CD4-positive, alpha-beta T cell treated with Interleukin-4 for 1 hour (primary cell): ENCODE results near the gene GAS6.
"Not testable (repeated sequence)": the region's sequence is repeated elsewhere in the genome, so short reads cannot be mapped to it uniquely, and the experiment has no call there.

Experiments
- DNase-seq, 2 donors: peaks; one replicate each; pipeline ENCODE4 v3.0.0-alpha.2; 2020 to 2022

GAS6 gene

DNA sequence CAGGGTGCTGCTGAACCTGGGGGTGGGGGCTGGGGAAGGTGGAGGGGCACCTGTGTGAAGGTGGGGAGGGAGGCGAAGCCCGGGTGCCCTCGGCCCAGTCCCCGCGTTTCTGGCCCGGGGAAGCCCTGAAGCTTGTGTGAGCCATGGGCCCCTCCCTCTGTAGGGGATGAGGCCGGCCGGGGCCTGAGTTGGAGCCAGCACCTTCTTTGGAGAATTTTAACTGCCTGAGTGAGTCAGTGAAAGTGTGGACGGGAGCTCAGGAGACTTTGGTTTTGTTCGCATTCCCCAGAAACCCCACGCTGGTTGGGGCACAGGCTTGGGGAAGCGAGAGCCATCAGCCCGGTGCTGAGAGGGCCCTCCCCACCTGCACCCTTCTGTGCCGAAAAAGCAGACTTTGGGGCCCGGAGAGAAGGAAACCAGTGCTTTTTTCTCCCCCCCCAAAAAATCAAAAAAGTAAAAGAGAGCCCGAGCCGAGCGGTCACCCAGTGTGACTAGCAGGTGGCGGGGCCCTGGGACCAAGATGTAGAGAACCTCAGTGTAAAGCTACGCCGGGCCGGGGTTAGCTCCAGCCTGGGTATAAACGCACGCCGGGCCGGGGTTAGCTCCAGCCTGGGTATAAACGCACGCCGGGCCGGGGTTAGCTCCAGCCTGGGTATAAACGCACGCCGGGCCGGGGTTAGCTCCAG, 59.7 kb downstream of the GAS6 start:
- no peak for DNase-seq

GRCh38 chr13:113803409-113804016, 60.4 kb downstream of the GAS6 start:
- no peak for DNase-seq

GRCh38 chr13:113802761-113803160, 61.1 kb downstream of the GAS6 start:
- no peak for DNase-seq

DNA sequence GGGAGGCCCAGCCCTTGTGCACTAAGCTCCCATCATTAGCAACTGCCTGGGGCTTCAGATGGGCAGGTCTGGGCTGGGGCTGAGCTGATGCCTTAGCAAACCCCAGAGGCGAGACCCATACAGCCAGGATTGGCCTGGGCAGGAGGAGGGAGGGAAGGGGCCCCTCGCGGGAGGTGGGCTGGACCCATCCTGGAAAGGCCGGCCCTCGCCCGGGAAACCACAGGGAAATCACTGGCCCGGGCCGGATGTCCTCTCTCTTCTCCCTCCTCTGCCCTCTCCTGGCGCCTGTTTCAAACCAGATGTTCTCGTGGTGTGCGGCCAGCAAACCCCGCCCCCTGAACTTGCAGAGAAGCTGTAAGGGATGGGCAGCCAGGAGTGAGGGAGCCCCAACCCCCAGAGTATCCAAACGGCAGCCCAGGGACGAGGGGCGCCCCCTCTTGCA, 61.8 kb downstream of the GAS6 start:
- DNase-seq: no peak

- no peak for DNase-seq
Measured at GRCh38 chr13:113801289-113801961, 62.5 kb downstream of the GAS6 start.

- DNase-seq: no peak
Measured at GRCh38 chr13:113800576-113800926, 63.3 kb downstream of the GAS6 start.

DNA sequence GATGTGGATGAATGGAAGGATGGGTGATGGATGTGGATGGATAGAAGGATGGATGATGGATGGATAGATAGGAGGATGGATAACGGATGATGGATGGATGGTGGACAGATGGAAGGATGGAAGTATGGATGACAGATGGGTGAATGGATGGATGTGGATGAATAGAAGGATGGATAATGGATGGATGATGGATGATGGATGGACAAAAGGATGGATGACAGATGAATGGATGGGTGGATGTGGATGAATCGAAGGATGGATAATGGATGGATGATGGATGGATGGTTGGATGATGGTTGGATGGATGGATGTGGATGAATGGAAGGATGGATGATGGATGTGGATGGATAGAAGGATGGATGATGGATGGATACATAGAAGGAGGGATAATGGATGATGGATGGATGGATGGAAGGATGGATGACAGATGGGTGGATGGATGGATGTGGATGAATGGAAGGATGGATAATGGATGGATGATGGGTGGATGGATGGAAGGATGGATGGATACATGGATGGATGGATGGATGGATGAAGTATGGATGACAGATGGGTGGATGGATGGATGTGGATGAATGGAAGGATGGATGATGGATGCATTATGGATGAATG, 65.6 kb downstream of the GAS6 start:
- DNase-seq: no peak

DNA sequence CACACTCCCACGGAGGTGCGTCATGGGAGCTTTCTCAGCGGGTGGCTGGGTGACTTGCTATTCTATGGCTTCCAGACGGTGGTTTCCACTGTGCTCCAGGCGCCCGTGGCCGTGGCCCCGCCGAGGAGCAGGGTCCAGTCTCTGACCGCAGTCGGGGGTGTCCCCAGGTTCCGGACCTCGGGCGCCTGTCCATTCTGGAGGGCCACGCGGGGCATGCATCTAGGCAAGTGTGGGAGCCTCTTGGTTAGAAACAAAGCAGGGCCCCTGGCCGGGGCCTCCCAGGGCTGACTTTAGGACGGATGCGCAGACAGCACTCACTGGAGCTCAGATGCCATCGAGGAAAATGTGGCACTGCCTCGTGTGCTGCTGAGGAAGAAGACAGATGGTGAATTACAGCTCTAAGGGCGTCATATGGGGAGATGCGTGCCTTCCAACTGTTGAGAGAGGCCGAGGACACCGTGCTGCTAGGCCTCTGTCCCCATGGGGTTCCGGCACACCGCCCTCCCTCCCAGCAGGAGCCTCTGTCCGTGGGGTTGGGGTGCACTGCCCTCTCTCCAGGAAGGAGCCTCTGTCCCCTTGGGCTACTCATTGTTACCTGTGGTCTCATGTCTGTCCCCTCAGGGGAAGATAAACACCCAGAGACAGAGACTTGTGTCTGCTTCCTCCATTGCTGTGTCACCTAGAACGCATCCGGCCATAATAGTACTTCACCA, 66.8 kb downstream of the GAS6 start:
- no peak for DNase-seq

DNA sequence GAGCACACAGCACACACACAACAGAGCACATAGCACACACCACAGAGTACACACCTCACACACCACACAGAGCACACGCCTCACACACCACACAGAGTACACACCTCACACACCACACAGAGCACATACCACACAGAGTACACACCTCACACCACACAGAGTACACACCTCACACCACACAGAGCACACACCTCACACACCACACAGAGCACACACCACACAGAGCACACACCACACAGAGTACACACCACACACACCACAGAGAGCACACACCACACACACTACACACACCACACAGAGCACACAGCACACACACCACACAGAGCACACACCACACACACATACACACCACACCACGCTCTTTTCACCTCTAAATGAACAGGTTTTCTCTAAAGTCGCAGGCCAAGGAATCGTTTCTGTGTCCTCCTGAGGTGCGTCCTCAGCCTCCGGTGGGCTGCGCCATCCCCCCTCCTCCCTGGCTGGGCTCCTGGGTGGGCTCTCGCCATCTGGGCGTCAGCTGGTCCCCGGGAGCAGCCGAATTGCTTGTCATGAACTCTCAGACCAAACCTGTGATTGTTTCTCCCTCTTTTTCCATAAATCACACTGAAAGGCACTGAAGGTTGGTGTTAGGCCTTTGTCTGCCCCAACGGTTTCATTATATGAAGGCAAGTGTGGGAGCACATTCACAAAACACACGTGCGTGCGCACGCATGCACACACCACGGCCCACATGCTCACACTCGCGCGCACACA, 67.5 kb downstream of the GAS6 start:
- DNase-seq: no peak

DNA sequence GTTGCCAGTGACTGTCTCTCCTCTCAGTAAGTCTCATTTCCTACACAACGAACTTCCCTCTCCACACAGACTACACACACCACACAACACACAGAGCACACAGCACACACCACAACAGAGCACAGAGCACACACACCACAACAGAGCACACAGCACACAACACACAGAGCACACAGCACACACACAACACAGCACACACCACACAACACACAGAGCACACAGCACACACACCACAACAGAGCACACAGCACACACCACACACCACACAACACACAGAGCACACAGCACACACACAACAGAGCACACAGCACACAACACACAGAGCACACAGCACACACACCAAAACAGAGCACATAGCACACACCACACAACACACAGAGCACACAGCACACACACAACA, 68.5 kb downstream of the GAS6 start:
- DNase-seq: not testable (repeated sequence)

DNA sequence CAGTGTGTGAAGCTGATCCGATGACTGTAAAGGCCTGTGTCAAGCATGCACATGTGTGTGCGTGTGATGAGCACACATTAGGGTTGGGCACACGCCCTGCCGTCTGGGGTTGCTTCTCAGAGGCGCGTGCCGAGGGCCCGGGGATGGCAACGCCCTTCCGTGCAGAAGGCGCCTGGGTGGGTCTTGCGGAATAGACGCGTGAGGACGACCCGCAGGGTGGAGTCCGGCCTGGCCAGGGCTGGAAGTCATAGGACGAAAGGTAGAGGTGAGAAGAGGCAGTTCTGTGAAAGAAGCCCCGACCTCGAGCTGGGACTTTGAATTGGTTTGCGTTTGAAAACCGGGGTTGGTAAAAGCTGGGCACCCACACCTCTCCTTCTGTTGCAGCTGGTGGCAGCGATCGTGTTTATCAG, 69.1 kb downstream of the GAS6 start:
- DNase-seq: no peak

DNA sequence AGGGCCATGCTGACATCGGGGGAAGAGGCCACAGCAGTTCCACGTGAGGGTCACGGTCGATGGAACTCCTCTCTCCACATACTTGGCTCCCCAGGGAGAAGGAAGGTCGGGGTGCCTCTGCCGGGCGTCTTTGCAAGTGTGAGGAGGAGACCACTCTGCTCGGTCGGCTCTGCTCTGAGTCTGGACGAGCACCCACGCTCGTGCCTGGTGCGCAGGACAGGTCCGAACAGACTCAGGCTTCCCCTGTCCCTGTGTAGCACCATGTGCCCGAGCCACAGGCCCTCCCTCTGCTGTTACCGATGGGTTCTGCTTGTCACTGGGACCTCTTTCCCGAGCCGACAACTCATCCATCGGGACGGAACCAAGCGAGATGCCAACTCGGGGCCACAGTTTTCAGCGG, 69.8 kb downstream of the GAS6 start:
- no peak for DNase-seq

DNA sequence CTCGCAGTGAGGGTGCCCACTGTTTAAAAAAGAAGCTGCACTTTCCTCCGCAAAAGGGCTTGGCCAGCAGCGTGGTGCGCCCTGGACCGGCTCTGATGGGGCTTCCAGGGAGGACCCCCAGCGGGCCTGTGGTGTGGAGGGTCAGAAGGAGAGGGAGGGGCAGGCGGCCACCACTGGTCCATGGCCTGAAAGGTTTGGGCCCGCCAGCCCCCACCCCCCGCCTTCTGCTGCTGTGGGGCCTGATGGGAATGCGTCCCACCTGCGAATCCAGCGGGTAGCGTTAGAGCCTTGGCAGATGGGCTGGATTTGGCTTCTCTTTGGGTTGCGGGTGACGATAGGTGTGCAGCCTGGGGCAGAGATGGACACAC, 70.2 kb downstream of the GAS6 start:
- no peak for DNase-seq

GRCh38 chr13:113792886-113793717, 70.8 kb downstream of the GAS6 start:
- DNase-seq: no peak

GRCh38 chr13:113792236-113792770, 71.6 kb downstream of the GAS6 start:
- no peak for DNase-seq

DNA sequence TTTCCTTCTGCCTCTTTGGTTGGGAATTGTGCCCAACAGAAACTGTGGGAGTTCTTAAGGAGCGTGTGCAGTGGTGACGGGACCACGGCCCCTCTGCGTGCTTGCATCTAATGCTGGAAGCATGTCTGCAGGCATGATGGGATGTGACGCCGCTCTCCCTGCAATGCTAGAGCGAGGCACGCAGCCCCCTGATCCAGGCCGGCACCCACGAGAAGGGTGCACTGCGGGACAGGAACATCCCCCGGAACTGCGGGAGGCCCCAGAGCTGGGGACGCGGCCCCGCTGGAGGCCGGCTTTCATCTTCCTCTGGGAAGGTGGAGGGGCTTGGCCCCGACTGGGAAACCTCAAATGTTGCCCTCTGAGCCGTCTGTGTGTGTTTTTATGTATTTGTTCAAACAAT, 72.1 kb downstream of the GAS6 start:
- DNase-seq: no peak

- DNase-seq: no peak
Measured at GRCh38 chr13:113791226-113791625, 72.7 kb downstream of the GAS6 start.

- not testable (repeated sequence) for DNase-seq
Measured at GRCh38 chr13:113789931-113790330, 73.9 kb downstream of the GAS6 start.

DNA sequence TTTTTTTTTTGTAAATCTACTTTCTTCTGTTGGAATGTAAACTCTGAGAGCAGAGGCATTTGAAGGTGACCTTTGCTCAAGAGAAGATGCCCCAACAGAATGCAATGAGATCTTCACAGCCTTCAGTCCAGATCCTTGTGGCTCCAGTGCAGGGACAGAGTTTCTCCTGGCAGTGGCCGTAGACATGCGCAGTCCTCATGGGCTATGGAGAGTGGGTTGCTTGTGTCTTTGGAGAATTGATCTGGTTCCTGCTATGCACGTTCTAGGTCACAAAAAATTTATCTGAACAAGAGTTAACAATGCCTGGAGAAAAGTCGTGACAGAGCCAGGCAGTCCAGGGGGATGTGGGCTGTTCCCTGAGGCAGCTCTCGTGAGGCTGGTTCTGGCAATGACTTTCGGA, 74.7 kb downstream of the GAS6 start:
- no peak for DNase-seq

DNA sequence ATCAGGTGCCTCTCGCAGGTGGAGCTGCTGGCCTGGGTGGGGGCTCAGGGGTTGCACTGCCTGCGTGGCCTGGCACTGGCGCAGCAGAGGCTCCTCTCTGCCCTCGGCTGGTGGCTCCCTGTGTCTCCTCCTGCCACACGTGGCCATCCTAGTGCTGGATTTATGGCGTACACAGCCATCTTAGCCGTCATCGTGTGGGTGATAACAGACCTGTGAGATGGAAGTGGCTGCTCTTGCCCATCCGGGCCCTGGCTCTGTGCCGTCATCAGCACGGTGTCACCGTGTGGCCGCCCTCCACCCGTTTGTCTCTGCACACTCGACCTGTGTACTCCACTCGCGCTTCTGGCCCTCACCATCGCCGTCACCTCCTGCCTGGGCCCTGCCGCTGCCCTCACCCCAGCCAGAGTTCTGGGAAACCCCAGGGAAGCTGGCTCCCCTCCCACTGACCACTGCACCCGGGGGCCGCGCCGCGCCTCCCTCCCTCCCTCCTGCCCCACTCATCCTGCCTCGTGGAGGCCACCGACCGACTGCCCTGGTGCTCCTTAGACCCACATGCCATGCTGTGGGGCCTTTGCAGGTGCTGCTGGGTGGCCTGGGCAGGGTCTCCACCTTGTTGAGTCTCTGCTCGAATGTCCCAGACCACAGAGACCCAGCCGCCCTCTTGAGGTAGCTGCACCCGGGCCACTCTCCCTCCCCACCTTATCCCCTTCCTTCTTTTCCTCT, 75.3 kb downstream of the GAS6 start:
- no peak for DNase-seq

- DNase-seq: no peak
Measured at GRCh38 chr13:113787694-113788093, 76.2 kb downstream of the GAS6 start.
